ENCODE results near the gene FBXO47. TPM values are rescaled to one million over a fixed set of nuclear protein-coding genes. Genes with fewer than 3 reads are reported as not detected.
"Not testable (repeated sequence)": the region's sequence is repeated elsewhere in the genome, so short reads cannot be mapped to it uniquely, and the experiment has no call there.

FBXO47 gene
- total RNA-seq, 1 donor from 2014 or later, result not detected

GRCh38 chr17:38940404-38940803 lies 26.8 kb downstream of the FBXO47 start:
- Mint-ChIP-seq H3K9me3 (no peaks in the 10 kb centered on the region), H3K4me3 (no peak overlapping the region), H3K36me3 (no peaks in the 10 kb centered on the region), H3K4me1 (no peaks in the 10 kb centered on the region), H3K27me3 (ENCODE audit: insufficient read depth, low read depth) (peaks cover 4% of the 10 kb centered on the region), H3K27ac (no peak overlapping the region)
- H3K27ac ChIP-seq, result no peak overlapping the region
- H3K4me1 ChIP-seq, result no peaks in the 10 kb centered on the region
- no peak for DNase-seq (ENCODE audit: low spot score)
- H3K4me2 ChIP-seq, result no peak overlapping the region
- H3F3A ChIP-seq (ENCODE audit: low read depth), result no peaks in the 10 kb centered on the region
- TF ChIP-seq EZH2 (IDR thresholded peaks at IDR 0.05) (no peak), CTCF (IDR thresholded peaks at IDR 0.05) (no peak), EZH2phosphoT487 (IDR thresholded peaks at IDR 0.05) (no peak)
- H3K4me3 ChIP-seq, result no peak overlapping the region
- H2AFZ ChIP-seq (replicated peaks), result peak overlapping the region; percentile 71
- H3K27me3 ChIP-seq, result no peaks in the 10 kb centered on the region
- H3K79me2 ChIP-seq (ENCODE audit: low read depth), result no peaks in the 10 kb centered on the region
- no peaks in the 10 kb centered on the region for H3K9me3 ChIP-seq (ENCODE audit: low read depth)
- no peaks in the 10 kb centered on the region for H3K36me3 ChIP-seq
- H3K9ac ChIP-seq, result no peak overlapping the region
- H4K20me1 ChIP-seq (ENCODE audit: low read depth), result no peaks in the 10 kb centered on the region

- Histone ChIP-seq H3F3A (ENCODE audit: low read depth) (no peaks in the 10 kb centered on the region), H3K79me2 (ENCODE audit: low read depth) (no peaks in the 10 kb centered on the region), H3K4me3 (no peak overlapping the region), H3K36me3 (no peaks in the 10 kb centered on the region), H3K27me3 (no peaks in the 10 kb centered on the region), H3K4me1 (no peaks in the 10 kb centered on the region), H3K4me2 (no peak overlapping the region), H4K20me1 (ENCODE audit: low read depth) (no peaks in the 10 kb centered on the region), H3K27ac (no peak overlapping the region), H2AFZ (replicated peaks) (no peak overlapping the region), H3K9ac (no peak overlapping the region), H3K9me3 (ENCODE audit: low read depth) (no peaks in the 10 kb centered on the region)
- Mint-ChIP-seq H3K27me3 (ENCODE audit: insufficient read depth, low read depth) (peaks cover 4% of the 10 kb centered on the region), H3K4me1 (no peaks in the 10 kb centered on the region), H3K27ac (no peak overlapping the region), H3K36me3 (no peaks in the 10 kb centered on the region), H3K4me3 (no peak overlapping the region), H3K9me3 (no peaks in the 10 kb centered on the region)
- DNase-seq (ENCODE audit: low spot score), result no peak
- no peak for TF ChIP-seq EZH2phosphoT487 (IDR thresholded peaks at IDR 0.05)
- TF ChIP-seq CTCF (IDR thresholded peaks at IDR 0.05), result no peak
- TF ChIP-seq EZH2 (IDR thresholded peaks at IDR 0.05), result no peak
These were observed 27.2 kb downstream of the FBXO47 start for GRCh38 chr17:38939987-38940386.

DNA sequence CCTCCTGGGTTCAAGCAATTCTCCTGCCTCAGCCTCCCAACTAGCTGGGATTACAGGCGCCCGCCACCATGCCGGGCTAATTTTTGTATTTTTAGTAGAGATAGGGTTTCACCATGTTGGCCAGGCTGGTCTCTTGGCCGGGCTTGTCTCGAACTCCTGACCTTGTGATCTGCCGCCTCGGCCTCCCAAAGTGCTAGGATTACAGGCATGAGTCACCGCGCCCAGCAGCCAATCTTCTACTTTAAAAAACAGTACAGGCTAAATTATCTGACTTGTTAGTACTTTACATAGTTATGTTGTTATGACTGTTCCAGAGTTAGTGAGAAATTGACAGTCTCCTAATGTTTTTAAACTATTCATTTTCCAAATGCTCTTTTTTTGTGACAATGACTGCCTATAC lies 33.2 kb downstream of the FBXO47 start:
- H3K4me1 ChIP-seq; H4K20me1 ChIP-seq (ENCODE audit: low read depth); H3K27ac Mint-ChIP-seq; H3K27me3 Mint-ChIP-seq (ENCODE audit: insufficient read depth, low read depth); H3K4me3 ChIP-seq; DNase-seq (ENCODE audit: low spot score); H3K9me3 ChIP-seq (ENCODE audit: low read depth); H3K79me2 ChIP-seq (ENCODE audit: low read depth); H3K4me1 Mint-ChIP-seq; H3K9me3 Mint-ChIP-seq; H3K4me2 ChIP-seq; H3K36me3 ChIP-seq; H3K27me3 ChIP-seq; H3F3A ChIP-seq (ENCODE audit: low read depth); H3K9ac ChIP-seq; H3K36me3 Mint-ChIP-seq; H2AFZ ChIP-seq (replicated peaks); H3K4me3 Mint-ChIP-seq; H3K27ac ChIP-seq: not testable (repeated sequence)

- H3K4me2 ChIP-seq; DNase-seq (ENCODE audit: low spot score); H4K20me1 ChIP-seq (ENCODE audit: low read depth); H2AFZ ChIP-seq (replicated peaks); H3K27ac ChIP-seq; H3K27me3 Mint-ChIP-seq (ENCODE audit: insufficient read depth, low read depth); H3F3A ChIP-seq (ENCODE audit: low read depth); H3K36me3 ChIP-seq; H3K27ac Mint-ChIP-seq; H3K9me3 Mint-ChIP-seq; H3K9ac ChIP-seq; H3K4me1 ChIP-seq; H3K4me3 Mint-ChIP-seq; H3K4me3 ChIP-seq; H3K36me3 Mint-ChIP-seq; H3K79me2 ChIP-seq (ENCODE audit: low read depth); H3K9me3 ChIP-seq (ENCODE audit: low read depth); H3K27me3 ChIP-seq: not testable (repeated sequence)
- H3K4me1 Mint-ChIP-seq, result peaks cover 14% of the 10 kb centered on the region
These were observed 36.4 kb downstream of the FBXO47 start for GRCh38 chr17:38930782-38931181.
